GM20000 (cell line): ENCODE measurements around the gene RAB14.

ENCODE experiments used
- DNase-seq: peaks from one replicate; pipeline ENCODE4 v3.0.0; 2012; ENCODE audit warnings: low spot score
- TF ChIP-seq, protein P1 (sequence below): IDR thresholded peaks from 2 replicates; pipeline ENCODE4 v1.5.1; 2012; ENCODE audit warnings: mild to moderate bottlenecking, control low read depth; ENCODE audit errors: extremely low read depth, missing control alignments

Gene RAB14

DNA sequence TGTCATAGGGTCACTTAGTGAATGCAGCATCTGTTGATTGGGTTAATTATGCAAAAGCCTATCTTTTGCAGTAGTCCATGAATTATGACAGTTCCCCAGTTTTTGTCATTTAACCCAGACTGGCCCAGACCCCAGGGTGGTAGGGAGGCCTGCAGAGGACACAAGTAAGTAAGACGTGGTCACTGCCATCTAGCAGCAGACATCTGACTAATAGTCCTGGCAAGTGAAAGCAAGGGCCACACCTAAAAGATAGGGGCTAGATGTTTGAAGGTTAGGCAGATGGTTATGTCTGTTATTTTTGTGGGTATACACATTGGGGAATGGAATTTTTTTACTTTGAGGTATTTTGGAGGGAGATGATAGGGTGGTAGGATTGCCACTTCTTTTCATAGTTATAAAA lies 48.0 kb downstream of the RAB14 start:
- DNase-seq = no peak
- TF ChIP-seq, protein P1, sequence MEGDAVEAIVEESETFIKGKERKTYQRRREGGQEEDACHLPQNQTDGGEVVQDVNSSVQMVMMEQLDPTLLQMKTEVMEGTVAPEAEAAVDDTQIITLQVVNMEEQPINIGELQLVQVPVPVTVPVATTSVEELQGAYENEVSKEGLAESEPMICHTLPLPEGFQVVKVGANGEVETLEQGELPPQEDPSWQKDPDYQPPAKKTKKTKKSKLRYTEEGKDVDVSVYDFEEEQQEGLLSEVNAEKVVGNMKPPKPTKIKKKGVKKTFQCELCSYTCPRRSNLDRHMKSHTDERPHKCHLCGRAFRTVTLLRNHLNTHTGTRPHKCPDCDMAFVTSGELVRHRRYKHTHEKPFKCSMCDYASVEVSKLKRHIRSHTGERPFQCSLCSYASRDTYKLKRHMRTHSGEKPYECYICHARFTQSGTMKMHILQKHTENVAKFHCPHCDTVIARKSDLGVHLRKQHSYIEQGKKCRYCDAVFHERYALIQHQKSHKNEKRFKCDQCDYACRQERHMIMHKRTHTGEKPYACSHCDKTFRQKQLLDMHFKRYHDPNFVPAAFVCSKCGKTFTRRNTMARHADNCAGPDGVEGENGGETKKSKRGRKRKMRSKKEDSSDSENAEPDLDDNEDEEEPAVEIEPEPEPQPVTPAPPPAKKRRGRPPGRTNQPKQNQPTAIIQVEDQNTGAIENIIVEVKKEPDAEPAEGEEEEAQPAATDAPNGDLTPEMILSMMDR = no peak

DNA sequence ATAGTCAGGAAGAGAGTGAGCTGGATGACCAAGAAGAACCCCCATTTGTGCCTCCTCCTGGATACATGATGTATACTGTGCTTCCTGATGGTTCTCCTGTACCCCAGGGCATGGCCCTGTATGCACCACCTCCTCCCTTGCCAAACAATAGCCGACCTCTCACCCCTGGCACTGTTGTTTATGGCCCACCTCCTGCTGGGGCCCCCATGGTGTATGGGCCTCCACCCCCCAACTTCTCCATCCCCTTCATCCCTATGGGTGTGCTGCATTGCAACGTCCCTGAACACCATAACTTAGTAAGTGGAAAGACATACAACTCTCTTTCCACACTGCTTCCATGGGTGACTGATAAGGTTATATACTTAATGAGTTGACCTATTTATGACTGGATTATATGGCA lies 51.5 kb downstream of the RAB14 start:
- no peak for DNase-seq
- TF ChIP-seq, protein P1 = no peak

DNA sequence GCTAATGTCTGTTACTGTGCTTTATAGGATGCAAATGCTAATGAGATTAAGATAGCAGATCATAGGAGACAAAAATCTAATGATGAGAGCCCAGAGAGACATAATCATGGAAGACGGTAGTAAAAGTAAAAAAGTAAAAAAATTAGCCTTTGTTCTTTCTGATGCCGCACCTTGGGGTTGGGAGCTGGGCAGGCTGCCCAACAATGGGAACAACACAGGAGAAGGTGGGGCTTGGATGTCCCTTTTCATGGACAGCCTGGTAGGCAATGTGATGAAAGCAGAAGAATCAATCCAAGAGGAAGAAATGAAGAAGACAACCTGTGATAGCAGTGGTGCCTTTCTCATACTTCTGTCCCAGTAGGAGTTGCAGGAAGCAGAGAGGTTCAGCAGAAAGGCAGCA lies 57.2 kb downstream of the RAB14 start:
- DNase-seq = no peak
- TF ChIP-seq, protein P1 = no peak

DNA sequence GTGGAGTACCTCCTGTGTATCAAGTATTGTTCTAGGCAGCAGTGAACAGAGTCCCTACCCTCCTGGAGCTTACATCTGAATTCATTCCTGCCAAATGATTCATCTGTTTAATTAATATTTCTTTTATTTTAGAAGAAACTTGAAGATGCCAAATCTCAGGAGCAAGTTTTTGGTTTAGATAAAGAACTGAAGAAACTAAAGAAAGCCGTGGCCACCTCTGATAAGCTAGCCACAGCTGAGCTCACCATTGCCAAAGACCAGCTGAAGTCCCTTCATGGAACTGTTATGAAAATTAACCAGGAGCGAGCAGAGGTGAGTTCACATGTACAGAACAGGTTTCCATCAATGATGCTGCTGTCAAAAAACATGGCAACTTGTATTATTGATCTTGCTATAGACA lies 57.9 kb downstream of the RAB14 start:
- TF ChIP-seq, protein P1 = no peak
- DNase-seq = no peak

DNA sequence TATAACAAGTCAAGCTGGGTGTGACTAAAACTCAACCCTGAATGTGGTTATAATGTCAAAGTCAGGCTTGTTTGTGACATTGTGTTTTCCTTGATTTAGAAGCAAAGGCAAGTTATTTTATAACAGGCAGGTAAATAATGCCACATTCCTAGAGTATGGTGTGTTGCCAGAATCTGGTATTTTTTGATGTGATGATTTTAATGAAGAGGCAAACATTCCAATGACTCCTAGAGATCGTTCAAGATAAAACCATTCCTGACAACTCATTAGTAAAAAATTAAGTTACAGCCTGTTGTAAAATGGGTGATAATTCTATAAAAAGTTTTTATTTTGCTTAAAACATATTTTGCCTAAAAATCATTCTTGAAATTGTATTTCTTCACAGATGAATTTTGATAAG lies 60.0 kb downstream of the RAB14 start:
- TF ChIP-seq, protein P1 = no peak
- DNase-seq = no peak

DNA sequence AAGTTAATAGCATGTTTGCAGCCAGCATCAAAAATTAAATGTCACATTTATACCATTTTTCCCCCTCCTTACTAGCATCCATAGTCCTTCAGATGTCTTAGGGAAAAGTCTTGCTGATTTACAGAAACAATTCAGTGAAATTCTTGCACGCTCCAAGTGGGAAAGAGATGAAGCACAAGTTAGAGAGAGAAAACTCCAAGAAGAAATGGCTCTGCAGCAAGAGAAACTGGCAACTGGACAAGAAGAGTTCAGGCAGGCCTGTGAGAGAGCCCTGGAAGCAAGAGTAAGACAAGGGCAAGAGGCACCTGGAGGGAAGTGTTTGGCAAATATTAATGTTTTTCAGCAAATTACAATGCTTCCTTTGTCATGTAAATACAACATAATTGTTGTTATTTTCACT lies 60.4 kb downstream of the RAB14 start:
- TF ChIP-seq, protein P1 = no peak
- no peak for DNase-seq

DNA sequence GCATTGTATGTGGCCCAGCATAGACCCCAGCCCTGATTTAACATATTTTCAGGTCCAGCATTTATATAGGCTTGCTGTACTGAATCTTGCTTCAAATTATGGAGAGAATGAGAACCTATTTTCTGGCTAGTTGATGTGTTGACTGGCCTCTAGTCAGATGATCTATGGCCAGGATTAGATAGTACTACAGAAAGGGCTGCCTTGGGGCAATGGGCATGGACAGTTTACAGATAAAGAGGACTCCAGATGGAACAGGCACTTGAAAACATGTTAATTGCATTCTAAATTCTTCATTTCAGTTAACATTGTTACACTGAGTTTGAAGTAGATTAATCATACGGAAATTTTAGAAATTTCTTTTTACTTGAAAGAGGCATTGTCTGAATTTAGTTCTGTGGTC lies 61.5 kb downstream of the RAB14 start:
- DNase-seq = no peak
- TF ChIP-seq, protein P1 = no peak
